ENCODE measurements around the gene LRRN4CL.
"Not testable (repeated sequence)": the region's sequence is repeated elsewhere in the genome, so short reads cannot be mapped to it uniquely, and the experiment has no call there.

The LRRN4CL gene

DNA sequence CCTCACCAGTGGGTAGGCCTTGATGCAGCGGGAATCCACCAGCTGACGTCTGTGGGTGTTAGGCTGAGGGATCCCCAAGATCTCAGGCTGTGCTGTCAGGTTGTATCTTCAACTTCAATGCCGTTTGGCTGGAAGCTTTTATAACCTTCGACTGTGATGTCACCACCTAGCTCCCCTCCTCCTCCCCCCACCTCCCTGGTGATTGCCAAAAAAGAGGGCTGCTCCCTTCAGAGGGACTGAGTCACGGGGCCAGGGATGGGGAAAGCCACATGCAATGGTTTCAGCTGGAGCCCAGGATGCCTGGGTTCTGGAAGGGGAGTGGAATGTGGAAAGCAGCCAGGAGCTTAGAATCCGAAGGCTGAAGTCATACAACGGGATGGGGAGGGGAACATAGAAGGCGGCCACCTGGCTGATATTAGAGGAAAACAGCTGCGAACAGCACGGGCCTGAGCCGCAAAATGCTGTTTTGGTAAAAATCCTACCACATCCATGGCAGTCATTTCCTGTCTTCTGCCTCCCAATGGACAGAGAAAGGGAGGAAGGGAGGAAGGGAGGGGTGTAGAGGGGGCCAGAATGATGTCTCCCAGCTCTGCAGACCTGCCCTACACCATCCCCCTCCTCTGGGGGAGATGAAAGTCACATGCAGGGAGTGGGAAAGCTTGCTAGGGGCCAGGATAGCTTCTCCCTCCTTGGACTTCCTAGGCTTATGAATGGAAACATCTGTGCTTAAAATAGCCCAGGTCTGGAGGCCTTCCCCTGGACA, at the start of gene LRRN4CL:
Gene LRRN4CL (minus strand): TSS at position 110 of the 763 bp plus-strand sequence. CDS start 1,022 bp downstream, outside the sequence.
- DNase-seq (ENCODE audit: low read depth in 1 of 2, low spot score in 1 of 2) = no peak
- TF ChIP-seq JUND (IDR thresholded peaks at IDR 0.05; ENCODE audit: low read depth) = no peak
- in situ Hi-C loops (cut with HindIII; ENCODE audit: low pct_unique_long_range_greater_than_20kb, low sequenced_read_pairs) = no loop called here

GRCh38 chr11:62737196-62737595, 47.9 kb upstream of the LRRN4CL start:
- TF ChIP-seq JUND (IDR thresholded peaks at IDR 0.05; ENCODE audit: low read depth) = no peak
- DNase-seq (ENCODE audit: low read depth in 1 of 2, low spot score in 1 of 2) = no peak
- in situ Hi-C loops (cut with HindIII; ENCODE audit: low pct_unique_long_range_greater_than_20kb, low sequenced_read_pairs) = no loop called here

- in situ Hi-C loops (cut with HindIII; ENCODE audit: low pct_unique_long_range_greater_than_20kb, low sequenced_read_pairs) = no loop called here
- peak in 1 of 2 experiments; percentile 60 for DNase-seq (ENCODE audit: low read depth in 1 of 2, low spot score in 1 of 2)
- TF ChIP-seq JUND (IDR thresholded peaks at IDR 0.05; ENCODE audit: low read depth) = no peak
Observed at GRCh38 chr11:62732830-62733229, 43.5 kb upstream of the LRRN4CL start.

DNA sequence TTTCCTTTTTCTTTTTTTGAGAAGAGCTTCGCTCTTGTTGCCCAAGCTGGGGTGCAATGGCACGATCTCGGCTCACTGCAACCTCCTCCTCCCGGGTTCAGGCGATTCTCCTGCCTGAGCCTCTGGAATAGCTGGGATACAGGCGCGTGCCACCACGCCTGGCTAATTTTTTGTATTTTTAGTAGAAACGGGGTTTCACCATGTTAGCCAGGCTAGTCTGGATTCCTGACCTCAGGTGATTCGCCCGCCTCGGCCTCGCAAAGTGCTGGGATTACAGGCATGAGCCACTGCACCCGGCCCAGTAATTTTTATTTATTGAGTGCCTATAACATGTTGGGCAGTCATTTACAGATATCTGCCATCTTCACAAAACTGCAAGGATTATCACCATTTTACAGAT, 40.7 kb upstream of the LRRN4CL start:
- in situ Hi-C loops (cut with HindIII; ENCODE audit: low pct_unique_long_range_greater_than_20kb, low sequenced_read_pairs); DNase-seq (ENCODE audit: low read depth in 1 of 2, low spot score in 1 of 2): not testable (repeated sequence)

DNA sequence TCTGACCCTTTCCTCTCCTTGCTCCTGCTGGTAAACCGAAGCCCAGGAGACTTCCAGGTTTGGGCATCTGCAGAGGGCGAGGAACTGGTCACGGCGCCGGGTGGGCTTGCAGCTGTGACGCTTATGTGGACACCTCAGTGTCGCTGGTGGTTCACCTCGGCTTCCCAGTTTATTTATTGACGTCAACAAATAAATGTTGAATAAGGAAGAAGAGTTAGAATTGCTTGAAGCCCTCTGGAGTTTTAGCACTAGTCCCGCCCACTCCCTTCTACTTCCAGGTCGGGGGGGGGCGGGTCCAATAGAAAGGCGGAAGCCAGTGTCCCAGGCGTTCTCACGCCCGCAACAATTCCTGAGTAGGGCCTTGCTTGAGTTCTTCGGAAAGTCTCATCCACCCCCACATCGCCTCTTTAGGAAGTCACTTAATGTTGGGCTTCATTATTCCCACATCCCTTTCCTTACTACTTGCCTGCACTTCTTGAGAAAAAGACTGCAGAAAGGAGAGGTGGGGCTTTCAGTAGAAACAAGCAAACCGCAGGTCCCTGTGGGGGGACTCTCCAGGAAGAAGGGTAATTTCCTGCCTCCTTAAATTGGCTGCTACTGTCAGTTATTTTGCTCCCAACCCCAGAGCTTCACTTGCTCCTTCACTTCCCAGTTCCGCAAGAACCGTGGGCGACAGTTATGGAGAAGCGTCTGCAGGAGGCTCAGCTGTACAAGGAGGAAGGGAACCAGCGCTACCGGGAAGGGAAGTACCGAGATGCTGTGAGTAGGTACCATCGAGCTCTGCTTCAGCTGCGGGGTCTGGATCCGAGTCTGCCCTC, 39.0 kb upstream of the LRRN4CL start, which contains the start of gene TTC9C:
Gene TTC9C (plus strand): TSS at position 316 of the 818 bp plus-strand sequence. CDS start 363 bp downstream, at position 679.
- in situ Hi-C loops (cut with HindIII; ENCODE audit: low pct_unique_long_range_greater_than_20kb, low sequenced_read_pairs) = no loop called here
- no peak for TF ChIP-seq JUND (IDR thresholded peaks at IDR 0.05; ENCODE audit: low read depth)
- DNase-seq (ENCODE audit: low read depth in 1 of 2, low spot score in 1 of 2) = peak; percentile 69 to 94

- DNase-seq (ENCODE audit: low read depth in 1 of 2, low spot score in 1 of 2) = peak; percentile 95 to 100
- no peak for TF ChIP-seq JUND (IDR thresholded peaks at IDR 0.05; ENCODE audit: low read depth)
- in situ Hi-C loops (cut with HindIII; ENCODE audit: low pct_unique_long_range_greater_than_20kb, low sequenced_read_pairs) = no loop called here
Observed at GRCh38 chr11:62727872-62728170, 38.5 kb upstream of the LRRN4CL start.

DNA sequence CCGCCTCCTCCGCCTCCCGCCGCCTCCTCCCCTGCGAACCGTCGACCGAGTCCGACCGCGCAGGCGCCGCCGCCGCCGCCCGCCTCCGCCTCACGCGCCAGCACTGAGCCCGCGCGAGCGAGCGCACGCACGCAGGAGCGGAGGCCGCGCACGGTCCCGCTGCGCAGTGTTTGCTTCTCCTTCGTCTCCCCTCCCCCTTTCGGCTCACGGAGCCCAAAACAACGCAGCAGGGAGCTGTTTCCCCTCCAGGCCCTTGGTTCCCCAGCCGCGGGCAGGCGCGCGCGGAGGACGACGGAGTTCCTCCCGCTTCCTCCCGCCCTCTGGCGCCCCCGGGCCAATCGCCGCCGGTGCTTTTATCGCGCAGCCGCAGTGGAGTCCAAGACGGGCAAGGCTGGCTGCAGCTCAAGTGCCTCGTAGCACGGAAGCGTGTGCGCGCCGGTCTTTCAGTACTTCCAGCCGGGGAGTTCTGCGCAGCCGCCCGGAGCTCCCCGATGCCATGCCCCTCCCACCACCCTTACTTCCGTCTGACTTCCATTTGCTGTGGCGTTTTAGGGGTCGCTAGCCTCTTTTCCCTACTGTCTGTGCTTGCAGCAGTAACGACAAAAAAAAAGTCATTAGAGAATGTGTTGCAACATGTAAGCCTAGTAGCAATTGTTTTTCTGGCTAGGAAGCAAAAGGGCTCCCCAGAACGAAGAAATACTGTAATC, 38.0 kb upstream of the LRRN4CL start, which contains the start of gene HNRNPUL2:
Gene HNRNPUL2 (minus strand): TSS at position 293 of the 707 bp plus-strand sequence. CDS start 301 bp downstream, outside the sequence.
- in situ Hi-C loops (cut with HindIII; ENCODE audit: low pct_unique_long_range_greater_than_20kb, low sequenced_read_pairs) = no loop called here
- peak; percentile 99 for DNase-seq (ENCODE audit: low read depth in 1 of 2, low spot score in 1 of 2)
- TF ChIP-seq JUND (IDR thresholded peaks at IDR 0.05; ENCODE audit: low read depth) = no peak

- in situ Hi-C loops (cut with HindIII; ENCODE audit: low pct_unique_long_range_greater_than_20kb, low sequenced_read_pairs) = no loop called here
- peak in 1 of 2 experiments; percentile 51 for DNase-seq (ENCODE audit: low read depth in 1 of 2, low spot score in 1 of 2)
- TF ChIP-seq JUND (IDR thresholded peaks at IDR 0.05; ENCODE audit: low read depth) = no peak
Observed at GRCh38 chr11:62726915-62727164, 37.5 kb upstream of the LRRN4CL start.

DNA sequence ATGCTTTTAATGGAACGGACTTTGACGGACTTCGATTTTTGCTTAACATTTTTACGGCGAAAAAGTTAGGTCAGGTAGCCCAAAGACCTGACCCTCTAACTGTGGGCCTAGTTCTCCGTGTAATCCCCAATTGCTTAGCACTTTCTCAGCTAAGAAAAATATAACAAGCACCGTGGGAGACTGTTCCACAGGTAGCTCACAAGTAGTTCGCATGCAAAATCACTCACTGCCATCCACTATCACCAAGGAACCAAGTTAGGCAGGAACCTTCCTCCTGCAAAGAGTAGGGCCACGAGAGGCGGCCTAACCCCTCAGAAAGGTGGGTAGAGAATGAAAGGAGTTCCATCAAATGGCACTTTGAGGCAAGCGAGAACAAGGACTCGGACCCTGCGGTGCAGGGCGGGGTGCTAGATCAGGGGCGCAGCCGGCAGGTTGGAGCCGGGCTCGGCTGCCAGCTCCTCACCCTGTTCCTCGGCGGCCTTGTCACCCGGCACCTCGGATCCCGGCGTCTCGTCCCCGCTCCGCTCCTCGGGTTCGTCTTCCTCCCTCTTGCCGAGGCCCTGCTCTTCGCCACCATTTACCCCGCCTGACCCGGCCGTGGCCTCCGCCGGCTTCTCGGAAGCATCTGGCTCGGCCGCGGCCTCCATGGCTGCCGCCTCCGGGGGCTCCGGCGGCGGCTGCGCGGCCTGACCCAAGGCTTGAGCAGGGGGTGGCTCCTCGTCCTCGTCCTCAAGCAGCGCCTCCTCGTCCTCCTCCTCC, 37.0 kb upstream of the LRRN4CL start:
- no peak for TF ChIP-seq JUND (IDR thresholded peaks at IDR 0.05; ENCODE audit: low read depth)
- DNase-seq (ENCODE audit: low read depth in 1 of 2, low spot score in 1 of 2) = no peak
- in situ Hi-C loops (cut with HindIII; ENCODE audit: low pct_unique_long_range_greater_than_20kb, low sequenced_read_pairs) = no loop called here

DNA sequence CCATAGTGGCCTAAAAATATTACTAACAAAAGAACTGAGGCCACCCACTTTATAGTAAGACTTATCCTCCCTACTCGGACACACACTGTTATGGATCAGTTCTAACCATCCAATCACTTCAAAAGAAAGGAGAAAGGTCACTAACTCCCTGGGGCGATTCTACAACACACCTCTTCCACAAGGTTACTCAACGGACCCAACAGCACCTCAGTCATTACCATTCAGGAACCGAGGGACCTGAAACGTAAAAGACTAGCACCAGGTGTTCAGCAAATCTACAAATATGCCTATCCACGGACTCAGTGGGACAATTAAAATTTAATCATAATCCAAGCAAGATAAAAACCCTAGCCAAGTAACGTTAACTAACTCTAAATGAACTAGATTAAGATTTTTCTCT, 36.3 kb upstream of the LRRN4CL start:
- in situ Hi-C loops (cut with HindIII; ENCODE audit: low pct_unique_long_range_greater_than_20kb, low sequenced_read_pairs) = no loop called here
- DNase-seq (ENCODE audit: low read depth in 1 of 2, low spot score in 1 of 2) = peak in 1 of 2 experiments; percentile 49
- TF ChIP-seq JUND (IDR thresholded peaks at IDR 0.05; ENCODE audit: low read depth) = no peak

DNA sequence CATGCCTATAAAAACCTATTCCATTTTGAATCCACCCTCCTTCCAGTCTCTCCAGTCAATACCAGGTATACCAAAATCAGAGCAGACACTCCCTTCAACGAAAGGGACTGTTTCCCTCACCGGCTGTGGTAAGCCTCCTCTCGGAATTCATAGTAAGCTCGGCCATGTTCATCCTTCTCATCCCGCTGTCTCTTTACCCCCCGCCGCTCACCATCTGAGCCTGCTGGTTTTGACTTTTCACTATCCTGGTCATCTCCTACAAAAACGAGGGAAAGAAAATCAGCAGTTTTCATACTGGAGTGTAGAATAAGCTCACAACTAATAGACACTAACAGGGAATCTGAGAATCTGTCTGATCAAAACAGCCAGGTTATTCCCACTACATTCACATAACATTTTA, 34.8 kb upstream of the LRRN4CL start:
- TF ChIP-seq JUND (IDR thresholded peaks at IDR 0.05; ENCODE audit: low read depth) = no peak
- DNase-seq (ENCODE audit: low read depth in 1 of 2, low spot score in 1 of 2) = no peak
- in situ Hi-C loops (cut with HindIII; ENCODE audit: low pct_unique_long_range_greater_than_20kb, low sequenced_read_pairs) = no loop called here

- DNase-seq (ENCODE audit: low read depth in 1 of 2, low spot score in 1 of 2) = peak in 1 of 2 experiments; percentile 59
- TF ChIP-seq JUND (IDR thresholded peaks at IDR 0.05; ENCODE audit: low read depth) = no peak
- in situ Hi-C loops (cut with HindIII; ENCODE audit: low pct_unique_long_range_greater_than_20kb, low sequenced_read_pairs) = no loop called here
Observed at GRCh38 chr11:62721994-62722393, 32.7 kb upstream of the LRRN4CL start.
